ENCODE measurements around the gene OLFML2B. TPM values are rescaled to one million over a fixed set of nuclear protein-coding genes. Genes with fewer than 3 reads are reported as not detected.

Gene OLFML2B
- total and polyA plus RNA-seq, 2 experiments from 2014 or later, result 1.2 to 2.9 TPM

GRCh38 chr1:162008799-162009198 lies 14.9 kb downstream of the OLFML2B start:
- Histone ChIP-seq H3K36me3 (replicated peaks; ENCODE audit: insufficient read depth, low read depth) (no peaks in the 10 kb centered on the region), H3K4me2 (no peak overlapping the region), H3K9me3 (ENCODE audit: low read depth) (no peaks in the 10 kb centered on the region), H4K20me1 (ENCODE audit: insufficient read depth, poor library complexity, severe bottlenecking) (no peaks in the 10 kb centered on the region), H3K79me2 (no peaks in the 10 kb centered on the region), H3K27me3 (no peaks in the 10 kb centered on the region), H3K4me3 (no peak overlapping the region), H3K4me1 (ENCODE audit: insufficient read depth) (peaks cover under 1% of the 10 kb centered on the region), H3K9me2 (replicated peaks; ENCODE audit: insufficient read depth) (no peaks in the 10 kb centered on the region), H3K27ac (no peak overlapping the region), H2AFZ (no peak overlapping the region)
- TF ChIP-seq EZH2phosphoT487 (IDR thresholded peaks at IDR 0.05; ENCODE audit: low read depth, severe bottlenecking, unreplicated experiment) (no peak), CTCF (IDR thresholded peaks at IDR 0.05; ENCODE audit: poor library complexity) (no peak), EZH2 (IDR thresholded peaks at IDR 0.05; ENCODE audit: borderline replicate concordance) (no peak)
- 76% methylated on average over 5 of the region's 5 CpGs for WGBS (ENCODE audit: low lambda C conversion rate, missing lambda C conversion rate)
- no peak for DNase-seq (ENCODE audit: low spot score)

GRCh38 chr1:162007466-162007865 lies 16.2 kb downstream of the OLFML2B start:
- Histone ChIP-seq H3K36me3 (replicated peaks; ENCODE audit: insufficient read depth, low read depth) (no peaks in the 10 kb centered on the region), H3K4me2 (no peak overlapping the region), H3K9me3 (ENCODE audit: low read depth) (no peaks in the 10 kb centered on the region), H3K4me3 (no peak overlapping the region), H4K20me1 (ENCODE audit: insufficient read depth, poor library complexity, severe bottlenecking) (no peaks in the 10 kb centered on the region), H2AFZ (no peak overlapping the region), H3K4me1 (ENCODE audit: insufficient read depth) (peaks cover 4% of the 10 kb centered on the region), H3K27ac (no peak overlapping the region), H3K79me2 (no peaks in the 10 kb centered on the region), H3K9me2 (replicated peaks; ENCODE audit: insufficient read depth) (no peaks in the 10 kb centered on the region), H3K27me3 (no peaks in the 10 kb centered on the region)
- DNase-seq (ENCODE audit: low spot score), result no peak
- no peak for TF ChIP-seq CTCF (IDR thresholded peaks at IDR 0.05; ENCODE audit: poor library complexity)
- no peak for TF ChIP-seq EZH2 (IDR thresholded peaks at IDR 0.05; ENCODE audit: borderline replicate concordance)
- TF ChIP-seq EZH2phosphoT487 (IDR thresholded peaks at IDR 0.05; ENCODE audit: low read depth, severe bottlenecking, unreplicated experiment), result no peak
- WGBS (ENCODE audit: low lambda C conversion rate, missing lambda C conversion rate), result 84% methylated on average over 3 of the region's 3 CpGs

- no peak overlapping the region for H2AFZ ChIP-seq
- no peak overlapping the region for H3K4me2 ChIP-seq
- no peaks in the 10 kb centered on the region for H3K36me3 ChIP-seq (replicated peaks; ENCODE audit: insufficient read depth, low read depth)
- TF ChIP-seq EZH2phosphoT487 (IDR thresholded peaks at IDR 0.05; ENCODE audit: low read depth, severe bottlenecking, unreplicated experiment), result no peak
- TF ChIP-seq EZH2 (IDR thresholded peaks at IDR 0.05; ENCODE audit: borderline replicate concordance), result no peak
- no peak for TF ChIP-seq CTCF (IDR thresholded peaks at IDR 0.05; ENCODE audit: poor library complexity)
- 85% methylated on average over 6 of the region's 6 CpGs for WGBS (ENCODE audit: low lambda C conversion rate, missing lambda C conversion rate)
- no peaks in the 10 kb centered on the region for H3K9me3 ChIP-seq (ENCODE audit: low read depth)
- no peaks in the 10 kb centered on the region for H3K27me3 ChIP-seq
- H3K79me2 ChIP-seq, result no peaks in the 10 kb centered on the region
- H3K4me1 ChIP-seq (ENCODE audit: insufficient read depth), result peaks cover 4% of the 10 kb centered on the region
- no peak for DNase-seq (ENCODE audit: low spot score)
- H3K27ac ChIP-seq, result no peak overlapping the region
- no peak overlapping the region for H3K4me3 ChIP-seq
- H3K9me2 ChIP-seq (replicated peaks; ENCODE audit: insufficient read depth), result no peaks in the 10 kb centered on the region
- no peaks in the 10 kb centered on the region for H4K20me1 ChIP-seq (ENCODE audit: insufficient read depth, poor library complexity, severe bottlenecking)
These were observed 17.6 kb downstream of the OLFML2B start for GRCh38 chr1:162006081-162006480.

All from hepatocyte (in vitro differentiated cells).